Endodermal cell (in vitro differentiated cells): ENCODE data around the gene YWHAG. TPM values are rescaled to one million over a fixed set of nuclear protein-coding genes. Genes with fewer than 3 reads are reported as not detected.

Source experiments
- DNase-seq: peaks from one replicate; pipeline ENCODE4 v3.0.0-alpha.2; 2017
- H3K27ac ChIP-seq: 2 replicates; pipeline ENCODE4 v1.5.1; 2013; ENCODE audit warnings: mild to moderate bottlenecking, low read depth, low read length, moderate library complexity
- H3K27me3 ChIP-seq: 2 replicates; pipeline ENCODE4 v1.6.1; 2013; ENCODE audit warnings: mild to moderate bottlenecking, low read length, moderate library complexity; ENCODE audit not compliant: insufficient read depth, control insufficient read depth, poor library complexity, severe bottlenecking
- H3K36me3 ChIP-seq: 2 replicates; pipeline ENCODE4 v1.7.0; 2013; ENCODE audit warnings: mild to moderate bottlenecking, low read length, moderate library complexity; ENCODE audit not compliant: control insufficient read depth, insufficient read depth
- H3K4me1 ChIP-seq: one replicate; pipeline ENCODE4 v1.7.0; 2013; ENCODE audit warnings: low read length; ENCODE audit not compliant: control insufficient read depth, insufficient read depth
- H3K4me3 ChIP-seq: 2 replicates; pipeline ENCODE4 v1.5.1; 2013; ENCODE audit warnings: mild to moderate bottlenecking, low read length, moderate library complexity
- H3K9ac ChIP-seq: 2 replicates; pipeline ENCODE4 v1.6.1; 2013; ENCODE audit warnings: mild to moderate bottlenecking, low read length, moderate library complexity; ENCODE audit not compliant: poor library complexity, severe bottlenecking; ENCODE audit errors: extremely low read depth
- H3K9me3 ChIP-seq: 2 replicates; pipeline ENCODE4 v1.6.1; 2013; ENCODE audit warnings: mild to moderate bottlenecking, low read length, moderate library complexity; ENCODE audit not compliant: control insufficient read depth
- H3K27ac Mint-ChIP-seq: 2 replicates; pipeline ENCODE4 v1.8.0; 2020; ENCODE audit warnings: mixed read lengths
- H3K27me3 Mint-ChIP-seq: 2 replicates; pipeline ENCODE4 v1.8.0; 2021; ENCODE audit warnings: mild to moderate bottlenecking, mixed read lengths; ENCODE audit not compliant: insufficient read depth
- H3K36me3 Mint-ChIP-seq: 2 replicates; pipeline ENCODE4 v1.8.0; 2020; ENCODE audit warnings: low read depth, mixed read lengths
- H3K4me1 Mint-ChIP-seq: 2 replicates; pipeline ENCODE4 v1.8.0; 2020; ENCODE audit warnings: mixed read lengths
- H3K4me3 Mint-ChIP-seq: 2 replicates; pipeline ENCODE4 v1.8.0; 2020; ENCODE audit warnings: mild to moderate bottlenecking, moderate library complexity, mixed read lengths
- H3K9me3 Mint-ChIP-seq: 2 replicates; pipeline ENCODE4 v1.8.0; 2020; ENCODE audit warnings: mild to moderate bottlenecking, mixed read lengths
- CTCF ChIP-seq: fragments of 200-600 bp; sonication (generic); conservative IDR thresholded peaks from 2 replicates; pipeline ENCODE4 v1.5.0; 2021; ENCODE audit warnings: antibody characterized with exemption, mild to moderate bottlenecking
- WGBS, 2 experiments: methylation state at CpG; one replicate each; pipeline versions ENCODE4 v1.1.5 to v1.1.7; 2013; ENCODE audit warnings: missing lambda C conversion rate in 2 of 2, mixed read lengths in 1 of 2; ENCODE audit not compliant: insufficient coverage in 1 of 2, insufficient read length in 1 of 2; 5-methylcytosine and 5-hydroxymethylcytosine counted together
- total RNA-seq, 2 donors: library from RNA; stranded (reverse); fragmentation: NEBNext Ultra II Directional in 1 of 2; extraction: Animal tissue kit (Norgen Biotek cat#: 25700) in 1 of 2; gene quantifications; 2 replicates in 1 of 2; 3 replicates in 1 of 2; pipeline ENCODE4 v1.2.1, GENCODE V29; 2021

YWHAG gene
- total RNA-seq, 2 donors from 2014 or later, result 148 TPM

- Mint-ChIP-seq H3K36me3 (peaks cover 55% of the 10 kb centered on the region), H3K4me1 (peaks cover 4% of the 10 kb centered on the region), H3K27ac (no peak overlapping the region), H3K9me3 (no peaks in the 10 kb centered on the region), H3K27me3 (no peaks in the 10 kb centered on the region), H3K4me3 (no peak overlapping the region)
- H3K27me3 ChIP-seq, result no peaks in the 10 kb centered on the region
- H3K27ac ChIP-seq, result no peak overlapping the region
- no peak overlapping the region for H3K9ac ChIP-seq
- H3K4me3 ChIP-seq, result no peak overlapping the region
- H3K4me1 ChIP-seq, result no peaks in the 10 kb centered on the region
- 93 to 100% methylated on average over 4 to 5 of the region's 5 CpGs for WGBS, 2 experiments
- no peak for DNase-seq
- no peaks in the 10 kb centered on the region for H3K9me3 ChIP-seq
- peaks cover 85% of the 10 kb centered on the region for H3K36me3 ChIP-seq
- no peak for TF ChIP-seq CTCF
Observed at GRCh38 chr7:76325811-76326210, 33.0 kb downstream of the YWHAG start.

GRCh38 chr7:76325092-76325491 lies 33.7 kb downstream of the YWHAG start:
- whole genome bisulfite sequencing, 2 experiments, result 97 to 98% methylated on average over 9 to 11 of the region's 11 CpGs
- Mint-ChIP-seq H3K9me3 (no peaks in the 10 kb centered on the region), H3K4me3 (no peak overlapping the region), H3K27me3 (no peaks in the 10 kb centered on the region), H3K4me1 (peaks cover 4% of the 10 kb centered on the region), H3K36me3 (peaks cover 57% of the 10 kb centered on the region), H3K27ac (no peak overlapping the region)
- Histone ChIP-seq H3K36me3 (peaks cover 78% of the 10 kb centered on the region), H3K4me3 (no peak overlapping the region), H3K4me1 (no peaks in the 10 kb centered on the region), H3K27ac (no peak overlapping the region), H3K9ac (no peak overlapping the region), H3K9me3 (no peaks in the 10 kb centered on the region), H3K27me3 (no peaks in the 10 kb centered on the region)
- TF ChIP-seq CTCF, result no peak
- DNase-seq, result no peak

GRCh38 chr7:76318488-76319353 lies 40.1 kb downstream of the YWHAG start:
- H3K27ac ChIP-seq, result peak overlapping the region; percentile 88
- Mint-ChIP-seq H3K36me3 (peaks cover 12% of the 10 kb centered on the region), H3K4me3 (peak overlapping the region; percentile 84), H3K4me1 (peaks cover 17% of the 10 kb centered on the region), H3K27ac (peak overlapping the region; percentile 95), H3K27me3 (no peaks in the 10 kb centered on the region), H3K9me3 (no peaks in the 10 kb centered on the region)
- peaks cover 21% of the 10 kb centered on the region for H3K36me3 ChIP-seq
- peak overlapping the region; percentile 80 for H3K9ac ChIP-seq
- 6 to 11% methylated on average over 18 to 25 of the region's 25 CpGs for WGBS, 2 experiments
- H3K27me3 ChIP-seq, result no peaks in the 10 kb centered on the region
- TF ChIP-seq CTCF, result peak; percentile 40
- peak; percentile 84 for DNase-seq
- no peaks in the 10 kb centered on the region for H3K4me1 ChIP-seq
- H3K4me3 ChIP-seq, result peak overlapping the region; percentile 81
- no peaks in the 10 kb centered on the region for H3K9me3 ChIP-seq
